IMR-90 (cell line): ENCODE results near the gene RGS3. TPM values are rescaled to one million over a fixed set of nuclear protein-coding genes. Genes with fewer than 3 reads are reported as not detected.
A peak's percentile ranks its signal among the peaks of the same experiment; 100 is the strongest.

Experiments used
- ATAC-seq: fragments of 200-7000 bp; cut with Tn5 transposase; 2 replicates; pipeline ENCODE4 v1.9.1; 2020; ENCODE audit warnings: low read depth, mild to moderate bottlenecking, moderate library complexity
- BruUV-seq: library from RNA; stranded (reverse); fragments of 400-500 nt; replicated peaks from 2 replicates; lab custom pipeline; 2021; lab: Mats Ljungman, UMichigan
- CTCF ChIA-PET: fragments of 300-600 bp; formaldehyde crosslinking; extraction: SDS; loops from one replicate; lab custom pipeline; 2021; ENCODE audit warnings: antibody characterized with exemption; lab: Yijun Ruan, JAX
- POLR2A ChIA-PET: fragments of 300-600 bp; sonication (Branson Sonifier 250); formaldehyde crosslinking; loops from one replicate; lab custom pipeline; 2022; ENCODE audit warnings: antibody characterized with exemption; ENCODE audit not compliant: unreplicated experiment; lab: Charles Lee
- DNase-seq: peaks from one replicate; pipeline ENCODE4 v3.0.0; 2013
- H2AFZ ChIP-seq: replicated peaks from 2 replicates; pipeline ENCODE3; 2013; ENCODE audit warnings: low read length, mild to moderate bottlenecking; ENCODE audit not compliant: poor library complexity
- H2AK5ac ChIP-seq: 2 replicates; pipeline ENCODE4 v1.6.1; 2013; ENCODE audit warnings: low read depth, low read length, inconsistent platforms
- H2AK9ac ChIP-seq: replicated peaks from 2 replicates; pipeline ENCODE3; 2013; ENCODE audit warnings: mild to moderate bottlenecking, low read depth, low read length, moderate library complexity; ENCODE audit not compliant: poor library complexity
- H2BK120ac ChIP-seq: 2 replicates; pipeline ENCODE4 v1.6.1; 2013; ENCODE audit warnings: low read depth, low read length, inconsistent platforms
- H2BK15ac ChIP-seq: 3 replicates; pipeline ENCODE4 v1.6.1; 2013; ENCODE audit warnings: low read depth, low read length, inconsistent platforms
- H2BK20ac ChIP-seq: 2 replicates; pipeline ENCODE4 v1.6.1; 2013; ENCODE audit warnings: low read depth, mild to moderate bottlenecking, inconsistent platforms, low read length, moderate library complexity
- H2BK5ac ChIP-seq: 2 replicates; pipeline ENCODE4 v1.6.1; 2013; ENCODE audit warnings: mild to moderate bottlenecking, low read depth, low read length, inconsistent platforms; ENCODE audit not compliant: poor library complexity, severe bottlenecking
- H3K14ac ChIP-seq: replicated peaks from 2 replicates; pipeline ENCODE4 v1.6.1; 2013; ENCODE audit warnings: low read depth, low read length, inconsistent platforms
- H3K18ac ChIP-seq: 2 replicates; pipeline ENCODE4 v1.6.1; 2013; ENCODE audit warnings: low read depth, low read length, control low read depth
- H3K23ac ChIP-seq: 2 replicates; pipeline ENCODE4 v1.6.1; 2013; ENCODE audit warnings: low read depth, low read length, inconsistent platforms
- H3K27ac ChIP-seq: 2 replicates; pipeline ENCODE4 v1.5.1; 2013; ENCODE audit warnings: mild to moderate bottlenecking, control low read depth, low read length; ENCODE audit not compliant: insufficient read depth
- H3K27me3 ChIP-seq: 2 replicates; pipeline ENCODE4 v1.6.1; 2013; ENCODE audit warnings: low read length; ENCODE audit not compliant: control insufficient read depth, insufficient read depth
- H3K36me3 ChIP-seq: 2 replicates; pipeline ENCODE4 v1.6.1; 2013; ENCODE audit warnings: low read length, mixed read lengths; ENCODE audit not compliant: control insufficient read depth, insufficient read depth
- H3K4ac ChIP-seq: 2 replicates; pipeline ENCODE4 v1.6.1; 2013; ENCODE audit warnings: low read depth, low read length, inconsistent platforms
- H3K4me1 ChIP-seq: 2 replicates; pipeline ENCODE4 v1.6.1; 2013; ENCODE audit warnings: low read length, mixed read lengths; ENCODE audit not compliant: control insufficient read depth, insufficient read depth
- H3K4me2 ChIP-seq: 2 replicates; pipeline ENCODE4 v1.6.1; 2013; ENCODE audit warnings: low read depth, mild to moderate bottlenecking, control low read depth, low read length, moderate library complexity
- H3K4me3 ChIP-seq: 2 replicates; pipeline ENCODE4 v1.5.1; 2013; ENCODE audit warnings: low read depth, mild to moderate bottlenecking, control low read depth, low read length, moderate library complexity; ENCODE audit not compliant: insufficient read depth
- H3K56ac ChIP-seq: 2 replicates; pipeline ENCODE4 v1.6.1; 2013; ENCODE audit warnings: low read length, inconsistent platforms; ENCODE audit not compliant: insufficient read depth; ENCODE audit errors: extremely low read depth
- H3K79me1 ChIP-seq, 2 experiments: 2 replicates each; pipeline ENCODE4 v1.6.1; 2013; ENCODE audit warnings: low read length in 2 of 2, inconsistent platforms in 1 of 2, low read depth in 1 of 2
- H3K9ac ChIP-seq: 2 replicates; pipeline ENCODE4 v1.6.1; 2013; ENCODE audit warnings: low read depth, low read length, control low read depth
- H3K9me1 ChIP-seq: 2 replicates; pipeline ENCODE4 v1.6.1; 2013; ENCODE audit warnings: low read length, inconsistent platforms; ENCODE audit not compliant: insufficient read depth
- H3K9me3 ChIP-seq: 2 replicates; pipeline ENCODE4 v1.6.1; 2013; ENCODE audit warnings: low read length; ENCODE audit not compliant: control insufficient read depth, insufficient read depth
- H4K20me1 ChIP-seq: 2 replicates; pipeline ENCODE4 v1.6.1; 2013; ENCODE audit warnings: low read length, inconsistent platforms; ENCODE audit not compliant: insufficient read depth
- H4K5ac ChIP-seq: 2 replicates; pipeline ENCODE4 v1.6.1; 2013; ENCODE audit warnings: mild to moderate bottlenecking, low read depth, low read length, control low read depth
- H4K8ac ChIP-seq, 2 experiments: 2 replicates each; pipeline ENCODE4 v1.6.1; 2013; ENCODE audit warnings: low read depth in 2 of 2, low read length in 2 of 2, control low read depth in 1 of 2, inconsistent platforms in 1 of 2
- H4K91ac ChIP-seq: 2 replicates; pipeline ENCODE4 v1.6.1; 2013; ENCODE audit warnings: low read depth, low read length, inconsistent platforms; ENCODE audit not compliant: insufficient read depth
- BHLHE40 ChIP-seq: fragments of 150-350 bp; IDR thresholded peaks from 2 replicates; pipeline ENCODE4 v1.6.1; 2016; ENCODE audit warnings: mild to moderate bottlenecking, low read depth, low read length
- CEBPB ChIP-seq: IDR thresholded peaks from 2 replicates; pipeline ENCODE4 v1.6.1; 2012; ENCODE audit warnings: low read depth, low read length, improper control_type of control experiment
- CHD1 ChIP-seq: IDR thresholded peaks from 2 replicates; pipeline ENCODE4 v1.6.1; 2012; ENCODE audit warnings: low read depth, low read length, improper control_type of control experiment
- CTCF ChIP-seq: conservative IDR thresholded peaks from 2 replicates; pipeline ENCODE4 v1.5.1; 2012; ENCODE audit warnings: mild to moderate bottlenecking, low read depth, low read length, improper control_type of control experiment
- ELK1 ChIP-seq: fragments of 150-350 bp; IDR thresholded peaks from 2 replicates; pipeline ENCODE4 v1.6.1; 2016; ENCODE audit warnings: low read depth, mild to moderate bottlenecking, low read length, moderate library complexity, borderline replicate concordance
- MAFK ChIP-seq: IDR thresholded peaks from 2 replicates; pipeline ENCODE4 v1.6.1; 2012; ENCODE audit warnings: low read depth, low read length, improper control_type of control experiment
- MAZ ChIP-seq: IDR thresholded peaks from 2 replicates; pipeline ENCODE4 v1.6.1; 2012; ENCODE audit warnings: low read depth, mild to moderate bottlenecking, low read length, improper control_type of control experiment, moderate library complexity, borderline replicate concordance
- MXI1 ChIP-seq: IDR thresholded peaks from 2 replicates; pipeline ENCODE4 v1.6.1; 2012; ENCODE audit warnings: low read depth, mild to moderate bottlenecking, low read length, moderate library complexity, borderline replicate concordance
- NFE2L2 ChIP-seq: fragments of 150-350 bp; IDR thresholded peaks from 2 replicates; pipeline ENCODE4 v1.6.1; 2016; ENCODE audit warnings: low read depth, mild to moderate bottlenecking, low read length
- POLR2A ChIP-seq: IDR thresholded peaks from 2 replicates; pipeline ENCODE4 v1.6.1; 2012; ENCODE audit warnings: mild to moderate bottlenecking, low read depth, low read length
- RAD21 ChIP-seq: IDR thresholded peaks from 2 replicates; pipeline ENCODE4 v1.6.1; 2012; ENCODE audit warnings: low read length, improper control_type of control experiment
- RCOR1 ChIP-seq: IDR thresholded peaks from 2 replicates; pipeline ENCODE4 v1.6.1; 2012; ENCODE audit warnings: mild to moderate bottlenecking, low read length, improper control_type of control experiment; ENCODE audit not compliant: insufficient replicate concordance
- SMC3 ChIP-seq: fragments of 150-350 bp; IDR thresholded peaks from 2 replicates; pipeline ENCODE4 v1.6.1; 2016; ENCODE audit warnings: low read depth, mild to moderate bottlenecking, antibody characterized with exemption, low read length, moderate library complexity
- USF2 ChIP-seq: fragments of 150-350 bp; IDR thresholded peaks from 2 replicates; pipeline ENCODE4 v1.6.1; 2017; ENCODE audit warnings: mild to moderate bottlenecking, antibody characterized with exemption, low read length, low read depth
- WGBS, 2 experiments: methylation state at CpG; one replicate each; pipeline versions ENCODE4 v1.1.5 to v1.1.7; 2013; ENCODE audit warnings: missing lambda C conversion rate in 2 of 2; ENCODE audit not compliant: insufficient read length in 1 of 2; ENCODE audit errors: extremely low coverage in 2 of 2; 5-methylcytosine and 5-hydroxymethylcytosine counted together
- dilution Hi-C: fragments of 300-500 bp; cut with HindIII; formaldehyde crosslinking; loops from one replicate; pipeline ENCODE4 v1.14.3; 2018; ENCODE audit warnings: low sequenced_read_pairs; ENCODE audit not compliant: unreplicated experiment
- in situ Hi-C: fragments of 300-500 bp; cut with MboI; formaldehyde crosslinking; loops from 3 replicates; pipeline ENCODE4 v1.14.3; 2019; ENCODE audit warnings: low sequenced_read_pairs, inconsistent platforms, mixed read lengths
- intact Hi-C: fragments of 100-400 bp; cut with micrococcal nuclease; formaldehyde crosslinking; loops from 2 replicates; pipeline ENCODE4 v1.10.0; 2022
- polyA plus RNA-seq, 3 experiments: library from polyadenylated mRNA; depleted of rRNA; stranded (reverse); fragments of >200 nt; gene quantifications; 2 replicates each; pipeline ENCODE4 v1.2.3, GENCODE V29; 2012; ENCODE audit warnings: low replicate concordance in 1 of 3
- total RNA-seq: library from RNA; depleted of rRNA; stranded (reverse); fragments of >200 nt; gene quantifications from 2 replicates; pipeline ENCODE4 v1.2.3, GENCODE V29; 2012

The RGS3 gene
- total and polyA plus RNA-seq, 2 of the 4 experiments (the other 2 are of a cell fraction): 51.8 to 65.6 TPM

GRCh38 chr9:113632776-113633590 is 169.5 kb downstream of the RGS3 start:
- dilution Hi-C loops: no loop called here
- ChIA-PET POLR2A (no interaction called here), CTCF (no interaction called here)
- Histone ChIP-seq H3K9me3 (no peaks in the 10 kb centered on the region), H2BK15ac (peak overlapping the region; percentile 13; the same call in 2 of the 3 replicates), H3K79me1 (0 out of 4 replicates have a peak, but pooled peaks cover 0 to 2% of the 10 kb centered on the region in 2 experiments), H4K8ac (peak overlapping the region in 1 of 2 experiments; percentile 57; a peak in 1 of 4 replicates), H4K5ac (peak overlapping the region; percentile 69), H3K9ac (no peak overlapping the region), H3K14ac (peak overlapping the region; percentile 33), H2AK5ac (peak overlapping the region; percentile 68), H3K27me3 (no peaks in the 10 kb centered on the region), H4K20me1 (no peaks in the 10 kb centered on the region), H4K91ac (no peak overlapping the region; the same call in none of the 2 replicates), H2AFZ (peak overlapping the region; percentile 12), H2BK120ac (peak overlapping the region; percentile 50), H3K23ac (peak overlapping the region; percentile 19; the same call in 1 of the 2 replicates), H3K36me3 (no peaks in the 10 kb centered on the region), H3K27ac (no peak overlapping the region), H3K4me3 (no peak overlapping the region), H3K18ac (peak overlapping the region; percentile 52), H2AK9ac (peak overlapping the region; percentile 8), H2BK20ac (peak overlapping the region; percentile 70), H2BK5ac (no peak overlapping the region), H3K4me1 (peaks cover 43% of the 10 kb centered on the region), H3K4me2 (0 out of 2 replicates have a peak overlapping the region, but pooled peaks have one; percentile 1), H3K9me1 (peaks cover 28% of the 10 kb centered on the region), H3K4ac (peak overlapping the region; percentile 51), H3K56ac (no peak overlapping the region)
- in situ Hi-C loops: no loop called here
- intact Hi-C loops: no loop called here
- DNase-seq (peak; percentile 78), ATAC-seq (peak; percentile 60)
- 38% methylated on average over 4 of the region's 15 CpGs; no CpG with 5 or more reads in 1 of the 2 experiments for WGBS, 2 experiments
- no TSS peak for BruUV-seq
- TF ChIP-seq SMC3 (no peak), BHLHE40 (0 out of 2 replicates have a peak, but pooled peaks have one; percentile 39), MXI1 (no peak), MAFK (no peak), POLR2A (no peak), CHD1 (no peak), RCOR1 (no peak), MAZ (no peak), RAD21 (no peak), ELK1 (no peak), NFE2L2 (no peak), USF2 (no peak), CTCF (no peak), CEBPB (peak; percentile 78)
